SH-SY5Y (cell line): ENCODE data around the gene MRC1.

Source experiments
- GATA2 ChIP-seq: IDR thresholded peaks from 2 replicates; pipeline ENCODE4 v1.6.1; 2011; ENCODE audit warnings: mild to moderate bottlenecking, low read depth, low read length
- GATA3 ChIP-seq: IDR thresholded peaks from 2 replicates; pipeline ENCODE4 v1.6.1; 2011; ENCODE audit warnings: low read depth, mild to moderate bottlenecking, low read length, moderate library complexity

GRCh38 chr10:17854044-17854652, 45.0 kb downstream of the MRC1 start:
- TF ChIP-seq GATA2 (no peak), GATA3 (no peak)
